ENCODE results near the gene SLC23A1.

DNA sequence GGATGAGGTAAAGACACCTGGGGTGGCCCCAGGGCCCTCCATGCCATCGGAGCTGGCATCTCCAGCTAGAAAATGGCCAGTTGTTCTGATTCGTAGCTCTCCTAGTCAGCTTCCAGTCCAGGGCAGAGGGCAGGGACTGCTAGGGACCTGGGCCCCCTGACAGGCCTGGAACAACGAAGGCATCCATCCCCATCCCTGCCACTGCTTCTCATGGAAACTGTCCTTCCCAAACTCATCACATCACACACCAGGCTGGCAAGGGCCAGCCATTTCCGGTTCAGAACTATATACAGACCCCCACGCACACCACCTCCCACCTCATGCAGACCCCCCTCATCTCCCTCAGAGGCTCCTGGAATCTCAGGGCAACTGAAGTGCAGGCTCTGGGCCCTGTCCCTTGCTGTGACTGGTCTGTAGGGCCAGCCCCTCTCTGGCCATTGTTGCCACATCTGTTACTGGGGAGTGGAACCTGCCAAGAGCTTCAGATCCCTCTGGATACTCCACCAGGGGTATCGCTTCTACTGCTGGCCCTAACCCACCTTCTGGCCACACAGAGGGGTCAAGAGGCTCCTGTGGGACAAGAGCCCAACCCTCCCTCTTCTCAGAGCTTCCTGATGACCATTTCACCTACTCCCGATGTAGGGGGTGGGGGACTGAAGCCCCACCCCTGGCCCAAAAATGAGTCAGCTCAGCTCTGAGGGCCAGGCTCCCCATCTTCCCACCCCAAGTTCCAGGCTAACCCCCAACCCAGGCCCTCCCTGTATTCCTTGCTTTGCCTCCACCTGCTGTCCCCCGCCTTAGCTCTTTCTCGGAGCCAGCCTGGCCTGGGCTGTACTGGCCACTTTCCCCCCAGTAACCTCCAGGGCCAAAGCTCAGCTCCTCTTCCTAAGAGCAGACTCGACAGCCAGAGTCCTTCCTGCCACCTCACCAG, 7.8 kb upstream of the SLC23A1 start:
- TF ChIP-seq RFX5 (IDR thresholded peaks at IDR 0.05) = no peak
- TF ChIP-seq RNF2 (IDR thresholded peaks at IDR 0.05; ENCODE audit: borderline replicate concordance, low read depth) = no peak
- TF ChIP-seq FOSL2 (IDR thresholded peaks at IDR 0.05) = no peak
- no peak for TF ChIP-seq FOSL2 (CRISPR knock-in tag; IDR thresholded peaks at IDR 0.05)
- no peak for TF ChIP-seq EHMT2 (IDR thresholded peaks at IDR 0.05; ENCODE audit: low read depth)
- TF ChIP-seq POLR2AphosphoS2 (conservative IDR thresholded peaks at IDR 0.05; ENCODE audit: low read length) = no peak
- TF ChIP-seq USF2 (IDR thresholded peaks at IDR 0.05) = no peak
- no peak for TF ChIP-seq ESRRA (IDR thresholded peaks at IDR 0.05; ENCODE audit: borderline replicate concordance, low read length)
- no peak for TF ChIP-seq ZC3H11A (IDR thresholded peaks at IDR 0.05)
- no peak for TF ChIP-seq CTCF (IDR thresholded peaks at IDR 0.05)

Measured in A549 (cell line).